Suprapubic skin (tissue), 4 donors: Measurements from ENCODE around the gene TRIO. TPM values are rescaled to one million over a fixed set of nuclear protein-coding genes. Genes with fewer than 3 reads are reported as not detected.

Source experiments
- DNase-seq, 2 donors: peaks; one replicate each; pipeline ENCODE4 v3.0.0-alpha.2; 2019; ENCODE audit warnings: low spot score in 2 of 2
- H3K27ac ChIP-seq: fragments of 200-600 bp; sonication (generic); one replicate; pipeline ENCODE4 v1.5.1; 2019
- H3K27me3 ChIP-seq: fragments of 200-600 bp; sonication (generic); one replicate; pipeline ENCODE4 v1.5.1; 2019
- H3K36me3 ChIP-seq: fragments of 200-600 bp; sonication (generic); one replicate; pipeline ENCODE4 v1.5.1; 2019
- H3K4me1 ChIP-seq: fragments of 200-600 bp; sonication (generic); one replicate; pipeline ENCODE4 v1.5.1; 2019
- H3K4me3 ChIP-seq: fragments of 200-600 bp; sonication (generic); one replicate; pipeline ENCODE4 v1.5.1; 2019; ENCODE audit warnings: mild to moderate bottlenecking
- H3K9me3 ChIP-seq: fragments of 200-600 bp; sonication (generic); one replicate; pipeline ENCODE4 v1.5.1; 2019
- EP300 ChIP-seq: sonication (generic); formaldehyde crosslinking; IDR thresholded peaks from one replicate; pipeline ENCODE4 v1.6.1; 2017; ENCODE audit warnings: antibody characterized with exemption
- POLR2A ChIP-seq, 2 donors: fragments of 450-650 bp; IDR thresholded peaks; one replicate each; pipeline ENCODE4 v1.6.1; 2017; ENCODE audit warnings: antibody characterized with exemption in 2 of 2, mild to moderate bottlenecking in 2 of 2, moderate library complexity in 2 of 2
- POLR2AphosphoS5 ChIP-seq, 3 donors: sonication (generic); formaldehyde crosslinking; IDR thresholded peaks; one replicate each; pipeline ENCODE4 v1.6.1; 2017; ENCODE audit warnings: antibody characterized with exemption in 3 of 3
- WGBS: methylation state at CpG from one replicate; pipeline ENCODE4 v1.1.5; 2018; 5-methylcytosine and 5-hydroxymethylcytosine counted together
- total RNA-seq, 4 donors: library from RNA; depleted of rRNA; stranded (reverse); fragments of >200 nt; gene quantifications; one replicate each; pipeline ENCODE4 v1.1.0, GENCODE V29; 2016
- TF ChIP-seq, protein P1 (sequence below), 2 donors: fragments of 200-600 bp in 1 of 2; fragments of 450-650 bp in 1 of 2; sonication (generic) in 1 of 2; IDR thresholded peaks; one replicate each; pipeline ENCODE4 v1.5.1; 2016 to 2019; ENCODE audit warnings: antibody characterized with exemption in 2 of 2, mild to moderate bottlenecking in 1 of 2, moderate library complexity in 1 of 2

The TRIO gene
- total RNA-seq, 4 donors from 2014 or later, result 62.7 to 159 (median 70.4) TPM

GRCh38 chr5:14436801-14437542 lies 293.8 kb downstream of the TRIO start:
- Histone ChIP-seq H3K27me3 (no peaks in the 10 kb centered on the region), H3K4me1 (peaks cover 8% of the 10 kb centered on the region), H3K9me3 (no peaks in the 10 kb centered on the region), H3K4me3 (no peak overlapping the region), H3K36me3 (peaks cover 7% of the 10 kb centered on the region), H3K27ac (no peak overlapping the region)
- 90% methylated on average over 5 of the region's 5 CpGs for WGBS
- DNase-seq, result no peak
- TF ChIP-seq EP300 (no peak), POLR2A (IDR thresholded peaks at IDR 0.05) (no peak), POLR2AphosphoS5 (IDR thresholded peaks at IDR 0.05) (no peak)
- TF ChIP-seq, protein P1, sequence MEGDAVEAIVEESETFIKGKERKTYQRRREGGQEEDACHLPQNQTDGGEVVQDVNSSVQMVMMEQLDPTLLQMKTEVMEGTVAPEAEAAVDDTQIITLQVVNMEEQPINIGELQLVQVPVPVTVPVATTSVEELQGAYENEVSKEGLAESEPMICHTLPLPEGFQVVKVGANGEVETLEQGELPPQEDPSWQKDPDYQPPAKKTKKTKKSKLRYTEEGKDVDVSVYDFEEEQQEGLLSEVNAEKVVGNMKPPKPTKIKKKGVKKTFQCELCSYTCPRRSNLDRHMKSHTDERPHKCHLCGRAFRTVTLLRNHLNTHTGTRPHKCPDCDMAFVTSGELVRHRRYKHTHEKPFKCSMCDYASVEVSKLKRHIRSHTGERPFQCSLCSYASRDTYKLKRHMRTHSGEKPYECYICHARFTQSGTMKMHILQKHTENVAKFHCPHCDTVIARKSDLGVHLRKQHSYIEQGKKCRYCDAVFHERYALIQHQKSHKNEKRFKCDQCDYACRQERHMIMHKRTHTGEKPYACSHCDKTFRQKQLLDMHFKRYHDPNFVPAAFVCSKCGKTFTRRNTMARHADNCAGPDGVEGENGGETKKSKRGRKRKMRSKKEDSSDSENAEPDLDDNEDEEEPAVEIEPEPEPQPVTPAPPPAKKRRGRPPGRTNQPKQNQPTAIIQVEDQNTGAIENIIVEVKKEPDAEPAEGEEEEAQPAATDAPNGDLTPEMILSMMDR (IDR thresholded peaks at IDR 0.05), result no peak

GRCh38 chr5:14438195-14438606 lies 295.1 kb downstream of the TRIO start:
- H3K27ac ChIP-seq, result no peak overlapping the region
- H3K4me3 ChIP-seq, result no peak overlapping the region
- no peak for DNase-seq
- H3K9me3 ChIP-seq, result no peaks in the 10 kb centered on the region
- WGBS, result 93% methylated on average over 6 of the region's 6 CpGs
- peaks cover 8% of the 10 kb centered on the region for H3K4me1 ChIP-seq
- peaks cover 8% of the 10 kb centered on the region for H3K36me3 ChIP-seq
- no peaks in the 10 kb centered on the region for H3K27me3 ChIP-seq
- TF ChIP-seq POLR2AphosphoS5 (IDR thresholded peaks at IDR 0.05) (no peak), POLR2A (IDR thresholded peaks at IDR 0.05) (no peak), EP300 (no peak)
- TF ChIP-seq, protein P1 (IDR thresholded peaks at IDR 0.05), result no peak

GRCh38 chr5:14439087-14439871 lies 296.1 kb downstream of the TRIO start:
- no peaks in the 10 kb centered on the region for H3K27me3 ChIP-seq
- peak overlapping the region; percentile 64 for H3K27ac ChIP-seq
- peaks cover 8% of the 10 kb centered on the region for H3K36me3 ChIP-seq
- H3K9me3 ChIP-seq, result no peaks in the 10 kb centered on the region
- no peak for DNase-seq
- TF ChIP-seq POLR2AphosphoS5 (IDR thresholded peaks at IDR 0.05), result no peak
- no peak for TF ChIP-seq POLR2A (IDR thresholded peaks at IDR 0.05)
- TF ChIP-seq EP300, result no peak
- TF ChIP-seq, protein P1 (IDR thresholded peaks at IDR 0.05), result no peak
- 69% methylated on average over 14 of the region's 14 CpGs for WGBS
- H3K4me3 ChIP-seq, result no peak overlapping the region
- H3K4me1 ChIP-seq, result peaks cover 8% of the 10 kb centered on the region

DNA sequence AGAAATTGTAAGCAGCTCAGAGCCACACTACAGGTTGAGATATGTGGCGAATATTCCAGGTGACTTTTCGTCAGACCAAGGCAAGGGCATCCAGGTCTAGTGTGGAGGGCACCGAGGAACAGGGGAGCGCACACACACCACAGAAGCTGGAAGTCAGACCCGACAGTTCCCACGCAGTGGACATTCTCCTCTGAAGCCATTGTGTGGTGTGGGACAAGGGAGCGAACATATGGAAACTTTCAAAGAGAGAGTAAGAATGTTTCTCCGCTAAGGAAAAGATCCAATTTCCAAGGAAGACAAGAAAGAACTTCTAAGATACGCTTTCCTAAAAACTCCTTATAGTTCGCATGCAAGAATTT lies 297.1 kb downstream of the TRIO start:
- H3K27me3 ChIP-seq, result no peaks in the 10 kb centered on the region
- peaks cover 8% of the 10 kb centered on the region for H3K36me3 ChIP-seq
- peaks cover 13% of the 10 kb centered on the region for H3K4me1 ChIP-seq
- H3K27ac ChIP-seq, result peak overlapping the region; percentile 64
- TF ChIP-seq POLR2A (IDR thresholded peaks at IDR 0.05) (no peak), POLR2AphosphoS5 (IDR thresholded peaks at IDR 0.05) (no peak), EP300 (no peak)
- TF ChIP-seq, protein P1 (IDR thresholded peaks at IDR 0.05), result no peak
- DNase-seq, result no peak
- peak overlapping the region; percentile 50 for H3K4me3 ChIP-seq
- H3K9me3 ChIP-seq, result no peaks in the 10 kb centered on the region
- WGBS, result 74% methylated on average over 10 of the region's 10 CpGs
